Mammary epithelial cell (primary cell): ENCODE measurements around the gene NEK6.

Source experiments
- CTCF ChIP-seq, 2 donors: IDR thresholded peaks in 1 of 2; conservative IDR thresholded peaks in 1 of 2; 2 replicates each; pipeline ENCODE4 v1.5.1; 2011 to 2012; ENCODE audit warnings: inconsistent platforms in 2 of 2, low read length in 2 of 2, mild to moderate bottlenecking in 2 of 2, control low read depth in 1 of 2, low read depth in 1 of 2; ENCODE audit not compliant: insufficient read depth in 1 of 2; ENCODE audit errors: extremely low read depth in 1 of 2
- EZH2 ChIP-seq: IDR thresholded peaks from 2 replicates; pipeline ENCODE4 v1.6.1; 2012; ENCODE audit warnings: low read length, inconsistent platforms, borderline replicate concordance

GRCh38 chr9:124256517-124257069 is 1.2 kb upstream of the NEK6 start:
- no peak for TF ChIP-seq CTCF (conservative IDR thresholded peaks at IDR 0.05 in 1 of 2, IDR thresholded peaks at IDR 0.05 in 1 of 2; ENCODE audit: extremely low read depth in 1 of 2, insufficient read depth in 1 of 2, low read depth in 1 of 2, low read length in 2 of 2)
- no peak for TF ChIP-seq EZH2
